ENCODE measurements around the gene PSMC3IP. TPM values are rescaled to one million over a fixed set of nuclear protein-coding genes. Genes with fewer than 3 reads are reported as not detected.
A peak's percentile ranks its signal among the peaks of the same experiment; 100 is the strongest.

PSMC3IP gene
- total RNA-seq, 1 donor from 2014 or later, result 4.3 TPM

- DNase-seq (ENCODE audit: low spot score), result no peak
Observed at GRCh38 chr17:42538482-42538881, 39.0 kb downstream of the PSMC3IP start.

- no peak for DNase-seq (ENCODE audit: low spot score)
Observed at GRCh38 chr17:42537826-42538451, 39.6 kb downstream of the PSMC3IP start.

GRCh38 chr17:42537156-42537805 lies 40.2 kb downstream of the PSMC3IP start:
- DNase-seq (ENCODE audit: low spot score), result no peak

DNA sequence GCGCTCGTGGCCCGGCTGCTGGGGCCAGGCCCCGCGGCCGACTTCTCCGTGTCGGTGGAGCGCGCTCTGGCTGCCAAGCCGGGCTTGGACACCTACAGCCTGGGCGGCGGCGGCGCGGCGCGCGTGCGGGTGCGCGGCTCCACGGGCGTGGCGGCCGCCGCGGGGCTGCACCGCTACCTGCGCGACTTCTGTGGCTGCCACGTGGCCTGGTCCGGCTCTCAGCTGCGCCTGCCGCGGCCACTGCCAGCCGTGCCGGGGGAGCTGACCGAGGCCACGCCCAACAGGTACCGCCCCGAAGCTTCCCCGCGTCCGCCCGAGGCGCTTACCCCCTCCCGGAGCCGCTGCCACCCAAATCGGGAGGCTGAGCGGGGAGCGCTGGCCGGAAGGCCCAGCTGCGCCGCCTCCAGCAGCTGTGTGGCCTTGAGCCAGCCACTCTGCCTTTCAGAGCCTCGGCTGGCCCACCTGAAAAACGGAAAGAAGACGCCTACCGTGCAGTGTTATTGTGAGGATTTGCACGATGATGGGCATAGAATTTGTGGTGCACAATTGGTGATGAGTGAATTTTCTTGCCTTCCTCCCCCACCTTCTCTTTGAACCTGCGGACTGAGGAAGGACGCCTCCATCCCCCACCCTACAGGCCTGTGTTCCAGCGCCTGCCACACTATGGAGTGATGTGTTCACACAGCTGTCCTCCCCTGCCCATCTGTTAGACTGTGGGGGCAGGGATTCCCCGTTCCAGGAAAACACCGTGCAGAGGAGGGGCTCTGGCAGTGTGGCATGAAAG lies 41.0 kb downstream of the PSMC3IP start:
- peak; percentile 88 for DNase-seq (ENCODE audit: low spot score)

GRCh38 chr17:42536048-42536371 lies 41.5 kb downstream of the PSMC3IP start, which contains the start of gene NAGLU:
NAGLU (plus strand) TSS chr17:42536241; CDS start chr17:42536273, 32 bp downstream.
- DNase-seq (ENCODE audit: low spot score), result peak; percentile 97

GRCh38 chr17:42535155-42536047 lies 42.1 kb downstream of the PSMC3IP start:
- no peak for DNase-seq (ENCODE audit: low spot score)

DNA sequence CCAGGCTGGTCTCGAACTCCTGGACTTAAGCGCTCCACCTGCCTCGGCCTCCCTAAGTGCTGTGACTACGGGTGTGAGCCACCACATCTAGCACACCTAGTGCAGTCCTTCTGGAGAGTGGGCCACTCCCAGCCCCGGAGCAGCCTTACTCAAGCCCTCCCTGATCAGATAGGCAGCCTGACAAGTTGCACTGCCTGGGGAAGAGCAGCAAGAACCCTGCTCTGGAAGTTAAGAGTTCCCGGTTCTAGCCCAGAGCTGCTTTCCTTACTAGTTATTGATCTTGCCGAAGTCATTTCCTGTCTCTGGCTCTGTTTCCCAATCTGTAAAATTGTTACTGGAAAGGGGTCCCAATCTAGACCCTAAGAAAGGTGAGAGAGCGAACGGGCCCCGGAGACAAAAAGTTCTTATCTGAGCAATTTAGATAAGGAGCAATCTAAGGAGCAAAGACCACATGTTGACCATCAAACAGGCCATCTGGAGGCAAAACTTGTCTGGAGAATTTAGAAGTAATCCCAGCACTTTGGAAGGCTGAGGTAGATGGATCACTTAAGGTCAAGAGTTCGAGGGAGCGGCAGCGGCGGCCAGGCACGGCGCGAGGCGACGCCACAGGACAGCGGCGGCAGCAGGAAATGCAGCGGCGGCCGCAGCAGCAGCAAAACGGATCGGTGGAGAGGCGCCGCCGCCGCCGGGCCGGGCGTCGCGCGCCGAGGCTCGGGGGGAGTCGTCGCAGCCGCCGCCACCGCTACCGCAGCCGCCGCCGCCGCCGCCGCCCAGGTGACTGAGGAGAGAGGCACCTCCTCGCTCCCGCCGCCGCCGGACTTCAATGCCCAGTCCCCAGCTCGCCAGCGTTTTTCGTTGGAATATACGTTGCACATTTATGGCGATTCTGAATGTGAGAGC lies 45.8 kb downstream of the PSMC3IP start:
- no peak for DNase-seq (ENCODE audit: low spot score)

GRCh38 chr17:42530952-42531454 lies 46.5 kb downstream of the PSMC3IP start:
- DNase-seq (ENCODE audit: low spot score), result no peak

DNA sequence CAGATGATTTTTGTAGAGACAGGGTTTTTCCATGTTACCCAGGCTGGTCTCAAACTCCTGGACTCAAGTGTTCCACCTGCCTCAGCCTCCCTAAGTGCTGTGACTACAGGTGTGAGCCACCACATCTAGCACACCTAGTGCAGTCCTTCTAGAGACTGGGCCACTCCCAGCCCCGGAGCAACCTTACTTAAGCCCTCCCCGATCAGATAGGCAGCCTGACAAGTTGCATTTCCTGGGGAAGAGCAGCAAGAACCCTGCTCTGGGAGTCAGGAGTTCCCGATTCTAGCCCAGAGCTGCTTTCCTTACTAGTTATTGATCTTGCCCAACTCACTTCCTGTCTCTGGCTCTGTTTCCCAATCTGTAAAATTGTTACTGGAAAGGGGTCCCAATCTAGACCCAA lies 48.5 kb downstream of the PSMC3IP start:
- no peak for DNase-seq (ENCODE audit: low spot score)

DNA sequence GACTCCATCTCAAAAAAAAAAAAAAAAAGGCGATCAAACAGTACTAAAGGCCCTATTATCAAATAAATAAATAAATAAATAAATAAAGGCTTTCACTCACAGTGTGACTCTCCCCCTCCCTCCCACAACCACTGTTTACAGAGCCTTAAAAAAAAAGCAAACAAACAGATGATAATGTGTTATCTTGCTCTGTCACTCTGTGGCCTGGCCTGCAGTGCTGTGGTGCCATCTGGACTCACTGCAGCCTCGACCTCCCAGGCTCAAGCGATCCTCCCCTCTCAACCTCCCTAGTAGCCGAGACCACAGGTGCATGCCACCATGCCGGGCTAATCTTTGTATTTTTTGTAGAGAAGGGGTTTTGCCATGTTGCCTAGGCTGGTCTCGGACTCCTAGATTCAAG lies 49.6 kb downstream of the PSMC3IP start:
- DNase-seq (ENCODE audit: low spot score), result no peak

- no peak for DNase-seq (ENCODE audit: low spot score)
Observed at GRCh38 chr17:42526031-42526444, 51.5 kb downstream of the PSMC3IP start.

DNA sequence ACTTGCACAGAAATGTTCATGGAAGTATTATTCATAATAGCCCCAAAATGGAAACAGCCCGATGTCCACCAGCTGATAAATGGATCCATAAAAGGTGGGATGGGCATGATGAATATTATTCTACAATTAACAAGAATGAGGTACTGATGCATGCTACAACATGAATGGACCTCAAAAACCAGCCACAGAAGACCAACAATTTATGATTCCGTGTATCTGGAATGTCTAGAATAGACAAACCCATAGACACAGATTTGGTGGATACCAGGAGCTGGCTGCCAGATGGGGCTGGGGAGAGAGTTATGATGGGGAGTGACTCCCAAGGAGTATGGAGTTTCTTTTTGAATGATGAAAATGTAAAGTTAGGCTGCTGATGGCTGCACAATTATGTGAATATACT lies 52.3 kb downstream of the PSMC3IP start:
- no peak for DNase-seq (ENCODE audit: low spot score)

DNA sequence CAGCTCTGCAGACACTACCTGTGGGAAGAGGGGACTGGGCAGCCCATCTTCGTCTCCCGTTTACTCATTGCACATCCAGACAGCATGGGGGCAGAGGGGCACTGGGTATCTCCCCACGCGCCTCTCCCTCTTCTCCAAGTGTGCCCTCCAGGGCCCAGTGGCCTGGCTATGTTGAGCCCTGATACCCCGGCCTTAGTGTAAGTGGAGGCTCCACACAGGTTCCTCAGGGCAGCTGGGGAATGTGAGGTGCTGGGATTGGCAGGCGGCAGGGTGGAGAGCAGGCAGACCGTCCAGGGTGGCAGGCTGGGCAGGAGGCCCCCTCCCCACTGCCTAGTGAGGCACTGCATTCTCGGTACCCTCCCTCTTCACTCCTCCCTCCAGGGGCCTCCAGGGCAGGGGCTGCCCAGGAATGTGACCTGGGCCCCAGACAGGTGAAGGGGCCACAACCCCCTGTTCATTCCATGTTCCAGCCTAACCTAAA lies 54.7 kb downstream of the PSMC3IP start:
- DNase-seq (ENCODE audit: low spot score), result no peak

Other genes with a start within 250 kb of the PSMC3IP start
- gene STAT3, start 189.3 kb downstream of the PSMC3IP start, total RNA-seq, result 295 TPM
- 177 TPM for gene CAVIN1, start 154.5 kb downstream of the PSMC3IP start, total RNA-seq
- gene ATP6V0A1, start 118.9 kb downstream of the PSMC3IP start, total RNA-seq, result 67.1 TPM
- 33.1 TPM for gene NAGLU, start 41.5 kb downstream of the PSMC3IP start, total RNA-seq
- 3.6 TPM for gene HSD17B1, start 24.8 kb downstream of the PSMC3IP start, total RNA-seq
- 77.0 TPM for gene COASY, start 15.6 kb downstream of the PSMC3IP start, total RNA-seq
- gene MLX, start 10.6 kb downstream of the PSMC3IP start, total RNA-seq, result 53.8 TPM
- gene RETREG3, start 31.6 kb upstream of the PSMC3IP start, total RNA-seq, result 76.5 TPM
- gene TUBG1, start 32.0 kb upstream of the PSMC3IP start, total RNA-seq, result 49.7 TPM
- gene TUBG2, start 81.6 kb upstream of the PSMC3IP start, total RNA-seq, result 41.0 TPM
- 64.2 TPM for gene PLEKHH3, start 99.3 kb upstream of the PSMC3IP start, total RNA-seq
- 1.1 TPM for gene CCR10, start 104.1 kb upstream of the PSMC3IP start, total RNA-seq
- gene CNTNAP1, start 104.8 kb upstream of the PSMC3IP start, total RNA-seq, result 15.3 TPM
- 45.7 TPM for gene EZH1, start 167.3 kb upstream of the PSMC3IP start, total RNA-seq
- 41.9 TPM for gene RAMP2, start 183.5 kb upstream of the PSMC3IP start, total RNA-seq
- gene VPS25, start 195.7 kb upstream of the PSMC3IP start, total RNA-seq, result 54.0 TPM
- gene WNK4, start 202.9 kb upstream of the PSMC3IP start, total RNA-seq, result not detected
- gene COA3, start 221.0 kb upstream of the PSMC3IP start, total RNA-seq, result 80.4 TPM
- gene CNTD1, start 221.1 kb upstream of the PSMC3IP start, total RNA-seq, result 0.75 TPM
- 101 TPM for gene BECN1, start 246.6 kb upstream of the PSMC3IP start, total RNA-seq

Measured in ureter (tissue), 1 donor.